ENCODE data around the gene ELF4.

Gene ELF4

DNA sequence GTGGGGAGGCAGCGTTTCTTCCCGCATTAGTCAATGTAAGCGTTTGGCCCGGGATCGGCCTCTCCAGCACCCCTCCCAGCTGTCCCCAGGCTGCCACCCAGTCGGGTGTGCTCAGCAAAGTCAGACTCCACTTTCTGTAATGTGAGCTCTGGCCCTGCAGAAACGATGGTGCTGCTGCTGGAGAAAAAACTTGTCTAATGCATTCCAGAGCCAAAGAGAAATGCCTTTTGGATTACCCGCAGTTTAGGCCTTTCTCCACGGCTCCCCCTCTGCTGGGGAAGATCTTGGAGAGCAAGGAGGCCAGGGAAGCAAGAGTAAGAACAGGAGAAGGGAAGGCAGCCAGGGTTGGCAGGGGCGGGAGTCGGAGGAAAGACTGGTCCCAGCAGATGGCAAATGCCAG, 55.2 kb downstream of the ELF4 start:
- no peak for FAIRE-seq
- DNase-seq (ENCODE audit: insufficient read length, low spot score), result no peak
- TF ChIP-seq, protein P1, sequence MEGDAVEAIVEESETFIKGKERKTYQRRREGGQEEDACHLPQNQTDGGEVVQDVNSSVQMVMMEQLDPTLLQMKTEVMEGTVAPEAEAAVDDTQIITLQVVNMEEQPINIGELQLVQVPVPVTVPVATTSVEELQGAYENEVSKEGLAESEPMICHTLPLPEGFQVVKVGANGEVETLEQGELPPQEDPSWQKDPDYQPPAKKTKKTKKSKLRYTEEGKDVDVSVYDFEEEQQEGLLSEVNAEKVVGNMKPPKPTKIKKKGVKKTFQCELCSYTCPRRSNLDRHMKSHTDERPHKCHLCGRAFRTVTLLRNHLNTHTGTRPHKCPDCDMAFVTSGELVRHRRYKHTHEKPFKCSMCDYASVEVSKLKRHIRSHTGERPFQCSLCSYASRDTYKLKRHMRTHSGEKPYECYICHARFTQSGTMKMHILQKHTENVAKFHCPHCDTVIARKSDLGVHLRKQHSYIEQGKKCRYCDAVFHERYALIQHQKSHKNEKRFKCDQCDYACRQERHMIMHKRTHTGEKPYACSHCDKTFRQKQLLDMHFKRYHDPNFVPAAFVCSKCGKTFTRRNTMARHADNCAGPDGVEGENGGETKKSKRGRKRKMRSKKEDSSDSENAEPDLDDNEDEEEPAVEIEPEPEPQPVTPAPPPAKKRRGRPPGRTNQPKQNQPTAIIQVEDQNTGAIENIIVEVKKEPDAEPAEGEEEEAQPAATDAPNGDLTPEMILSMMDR (IDR thresholded peaks at IDR 0.05; ENCODE audit: insufficient read depth, missing control alignments), result no peak

DNA sequence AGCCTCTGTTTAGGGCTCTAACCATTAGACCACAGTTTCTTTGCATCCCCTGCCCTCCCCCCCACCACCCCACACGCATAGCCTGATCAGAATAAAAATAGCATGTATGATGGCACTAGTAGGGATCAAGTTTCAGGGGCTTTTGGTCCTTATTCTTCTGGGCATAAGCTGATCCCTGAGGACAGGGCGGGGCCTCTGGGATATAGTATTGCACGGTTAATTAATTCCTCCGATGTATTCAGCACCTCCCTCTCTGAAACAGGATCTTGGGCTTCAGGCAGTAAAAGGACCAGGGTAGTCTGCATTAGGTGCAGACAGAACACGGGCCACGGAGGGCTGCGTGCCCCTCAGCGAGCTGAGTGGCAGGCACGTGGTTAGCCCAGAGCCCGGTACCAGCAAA, 57.1 kb downstream of the ELF4 start:
- TF ChIP-seq, protein P1 (IDR thresholded peaks at IDR 0.05; ENCODE audit: insufficient read depth, missing control alignments), result no peak
- DNase-seq (ENCODE audit: insufficient read length, low spot score) (no peak), FAIRE-seq (no peak)

DNA sequence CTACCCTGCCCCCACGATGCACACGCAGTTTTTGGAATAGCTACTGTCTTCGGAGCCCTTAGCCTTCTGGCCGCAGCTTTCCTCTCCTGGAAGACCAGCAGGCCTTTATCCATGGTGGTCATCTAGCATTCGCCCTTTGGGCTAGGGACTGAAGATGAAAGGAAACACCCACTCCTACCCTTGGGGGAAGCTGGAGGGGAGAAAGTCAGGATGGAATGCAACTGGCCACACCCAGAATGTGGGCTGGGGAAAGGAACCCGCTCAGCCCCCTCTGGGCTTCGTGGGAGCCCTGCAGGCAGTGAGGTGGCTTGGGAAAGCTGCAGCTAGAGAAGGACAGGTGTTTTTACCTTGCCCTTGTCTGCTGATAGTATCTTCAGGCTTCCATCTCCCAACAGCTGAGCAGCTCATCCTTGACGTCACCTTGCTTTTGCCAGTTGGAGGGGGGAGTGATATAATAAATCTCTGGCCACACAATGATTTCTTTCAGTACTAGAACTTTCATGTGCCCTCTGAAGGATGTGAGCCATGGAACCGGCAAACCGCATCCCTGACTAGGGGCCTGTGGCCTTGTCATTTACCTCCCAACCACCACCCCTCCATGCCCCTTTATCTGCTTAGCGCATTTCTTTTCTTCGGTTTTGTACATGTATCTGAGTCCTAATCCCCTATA, 59.0 kb downstream of the ELF4 start:
- no peak for DNase-seq (ENCODE audit: insufficient read length, low spot score)
- TF ChIP-seq, protein P1 (IDR thresholded peaks at IDR 0.05; ENCODE audit: insufficient read depth, missing control alignments), result no peak
- no peak for FAIRE-seq

- TF ChIP-seq, protein P1 (IDR thresholded peaks at IDR 0.05; ENCODE audit: insufficient read depth, missing control alignments), result no peak
- FAIRE-seq, result no peak
- no peak for DNase-seq (ENCODE audit: insufficient read length, low spot score)
Observed at GRCh38 chrX:130049821-130050220, 60.5 kb downstream of the ELF4 start.

DNA sequence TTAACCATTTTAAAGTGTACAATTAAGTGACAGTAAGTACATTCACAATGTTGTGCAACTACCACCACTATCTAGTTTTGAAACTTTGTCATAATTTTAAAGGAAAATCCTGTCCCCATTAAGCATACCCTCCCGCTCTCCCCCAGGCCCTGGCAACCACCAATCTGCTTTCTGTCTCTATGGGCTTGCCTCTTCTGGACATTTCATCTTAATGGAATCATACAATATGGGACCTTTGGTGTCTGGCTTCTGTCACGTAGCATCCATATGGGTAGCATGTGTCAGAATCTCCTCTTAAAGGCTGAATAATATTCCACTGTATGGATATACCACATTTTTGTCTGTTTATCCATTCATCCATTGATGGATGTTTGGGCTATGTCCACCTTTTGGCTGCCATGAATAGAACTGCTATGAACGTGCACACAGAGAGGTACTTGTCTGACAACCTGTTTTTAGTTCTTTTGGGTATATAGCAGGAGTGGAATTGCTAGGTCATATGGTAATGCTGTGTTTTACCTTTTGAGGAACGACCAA, 61.5 kb downstream of the ELF4 start:
- DNase-seq (ENCODE audit: insufficient read length, low spot score) (no peak), FAIRE-seq (no peak)
- TF ChIP-seq, protein P1 (IDR thresholded peaks at IDR 0.05; ENCODE audit: insufficient read depth, missing control alignments), result no peak

- no peak for FAIRE-seq
- TF ChIP-seq, protein P1 (IDR thresholded peaks at IDR 0.05; ENCODE audit: insufficient read depth, missing control alignments), result no peak
Observed at GRCh38 chrX:130047416-130047815, 62.9 kb downstream of the ELF4 start.

GRCh38 chrX:130039847-130040246, 70.5 kb downstream of the ELF4 start:
- FAIRE-seq, result no peak

More at GRCh38 chrX:130047416-130047815, 62.9 kb downstream of the ELF4 start:
- DNase-seq (ENCODE audit: insufficient read length, low spot score), result no peak

More at GRCh38 chrX:130039847-130040246, 70.5 kb downstream of the ELF4 start:
- TF ChIP-seq, protein P1 (IDR thresholded peaks at IDR 0.05; ENCODE audit: insufficient read depth, missing control alignments), result no peak
- DNase-seq (ENCODE audit: insufficient read length, low spot score), result no peak
